A549 (cell line): ENCODE data around the gene TFE3. TPM values are rescaled to one million over a fixed set of nuclear protein-coding genes. Genes with fewer than 3 reads are reported as not detected.
A peak's percentile ranks its signal among the peaks of the same experiment; 100 is the strongest.

Source experiments
- ATOH8 ChIP-seq: fragments of 250-450 bp; sonication (Bioruptor Pico); IDR thresholded peaks from 2 replicates; pipeline ENCODE4 v1.5.0; 2020; ENCODE audit warnings: low read depth, mild to moderate bottlenecking, moderate library complexity
- BCL3 ChIP-seq: fragments of >200 bp; sonication (Bioruptor Twin); formaldehyde crosslinking; IDR thresholded peaks from 3 replicates; pipeline ENCODE4 v1.6.1; 2016
- CBX8 ChIP-seq: fragments of 200-600 bp; sonication (generic); IDR thresholded peaks from 2 replicates; pipeline ENCODE4 v1.6.1; 2016
- CEBPB ChIP-seq, 2 experiments: fragments of >200 bp in 1 of 2; sonication (Bioruptor Twin) in 1 of 2; formaldehyde crosslinking in 1 of 2; IDR thresholded peaks; 2 replicates each; pipeline ENCODE4 v1.6.1; 2012 to 2016
- CTCF ChIP-seq: fragments of >200 bp; sonication (Bioruptor Twin); formaldehyde crosslinking; IDR thresholded peaks from 3 replicates; pipeline ENCODE4 v1.5.1; 2016
- ELK1 ChIP-seq: fragments of 150-350 bp; IDR thresholded peaks from 2 replicates; pipeline ENCODE4 v1.6.1; 2014; ENCODE audit warnings: low read depth, mild to moderate bottlenecking, low read length
- EP300 ChIP-seq, 2 experiments: fragments of >200 bp; sonication (Bioruptor Twin); formaldehyde crosslinking; IDR thresholded peaks; 2 replicates in 1 of 2; 3 replicates in 1 of 2; pipeline ENCODE4 v1.6.1; 2016 to 2017
- ESRRA ChIP-seq: fragments of 150-350 bp; IDR thresholded peaks from 2 replicates; pipeline ENCODE4 v1.6.1; 2014; ENCODE audit warnings: mild to moderate bottlenecking, low read length, borderline replicate concordance
- FOXS1 ChIP-seq: fragments of 250-450 bp; sonication (Bioruptor Pico); IDR thresholded peaks from 2 replicates; pipeline ENCODE4 v1.5.0; 2020; ENCODE audit warnings: mild to moderate bottlenecking, moderate library complexity
- GATA3 ChIP-seq: IDR thresholded peaks from 2 replicates; pipeline ENCODE4 v1.6.1; 2012; ENCODE audit warnings: borderline replicate concordance
- HEYL ChIP-seq: fragments of 250-450 bp; sonication (Bioruptor Pico); IDR thresholded peaks from 2 replicates; pipeline ENCODE4 v1.8.0; 2021; ENCODE audit warnings: mild to moderate bottlenecking, moderate library complexity
- HMGXB4 ChIP-seq: fragments of 250-450 bp; sonication (Bioruptor Pico); IDR thresholded peaks from 2 replicates; pipeline ENCODE4 v1.5.0; 2021; ENCODE audit warnings: mild to moderate bottlenecking, moderate library complexity, borderline replicate concordance
- HOXB13 ChIP-seq: fragments of 250-450 bp; sonication (Bioruptor Pico); IDR thresholded peaks from 2 replicates; pipeline ENCODE4 v1.5.0; 2020; ENCODE audit warnings: low read depth, mild to moderate bottlenecking, moderate library complexity
- HOXB5 ChIP-seq: fragments of 250-450 bp; sonication (Bioruptor Pico); IDR thresholded peaks from 2 replicates; pipeline ENCODE4 v1.5.0; 2020; ENCODE audit warnings: mild to moderate bottlenecking, moderate library complexity
- JUNB ChIP-seq: fragments of >200 bp; sonication (Bioruptor Twin); formaldehyde crosslinking; IDR thresholded peaks from 2 replicates; pipeline ENCODE4 v1.6.1; 2016
- KDM5A ChIP-seq: fragments of 200-600 bp; sonication (generic); IDR thresholded peaks from 2 replicates; pipeline ENCODE4 v1.6.1; 2016; ENCODE audit warnings: antibody characterized with exemption, mild to moderate bottlenecking
- MAFK ChIP-seq: fragments of 450-650 bp; IDR thresholded peaks from 2 replicates; pipeline ENCODE4 v1.6.1; 2014; ENCODE audit not compliant: partially characterized antibody
- MAZ ChIP-seq: fragments of 150-350 bp; IDR thresholded peaks from 2 replicates; pipeline ENCODE4 v1.6.1; 2014; ENCODE audit warnings: antibody characterized with exemption, low read depth, low read length, borderline replicate concordance
- NPAS2 ChIP-seq: fragments of 250-450 bp; sonication (Bioruptor Pico); IDR thresholded peaks from 2 replicates; pipeline ENCODE4 v1.8.0; 2022; ENCODE audit warnings: mild to moderate bottlenecking, moderate library complexity, borderline replicate concordance
- NR3C1 ChIP-seq: fragments of >200 bp; sonication (Bioruptor Twin); formaldehyde crosslinking; IDR thresholded peaks from 3 replicates; pipeline ENCODE4 v1.6.1; 2017
- PBX3 ChIP-seq: IDR thresholded peaks from 2 replicates; pipeline ENCODE4 v1.6.1; 2012
- POLR2A ChIP-seq: IDR thresholded peaks from 2 replicates; pipeline ENCODE4 v1.6.1; 2012; ENCODE audit warnings: mild to moderate bottlenecking, low read length
- RAD21 ChIP-seq, 2 experiments: fragments of >200 bp in 1 of 2; sonication (Bioruptor Twin) in 1 of 2; formaldehyde crosslinking in 1 of 2; IDR thresholded peaks in 1 of 2; conservative IDR thresholded peaks in 1 of 2; 2 replicates in 1 of 2; 3 replicates in 1 of 2; pipeline ENCODE4 v1.6.1; 2012 to 2018; ENCODE audit warnings: inconsistent platforms in 1 of 2
- RARB ChIP-seq: fragments of 250-450 bp; sonication (Bioruptor Pico); IDR thresholded peaks from 2 replicates; pipeline ENCODE4 v1.8.0; 2021; ENCODE audit warnings: mild to moderate bottlenecking, moderate library complexity
- RNF2 ChIP-seq: fragments of 200-600 bp; sonication (generic); IDR thresholded peaks from 2 replicates; pipeline ENCODE4 v1.6.1; 2016; ENCODE audit warnings: low read depth, mild to moderate bottlenecking, antibody characterized with exemption, moderate library complexity, borderline replicate concordance
- TFCP2L1 ChIP-seq: fragments of 250-450 bp; sonication (Bioruptor Pico); IDR thresholded peaks from 2 replicates; pipeline ENCODE4 v1.5.0; 2021; ENCODE audit warnings: mild to moderate bottlenecking
- USF2 ChIP-seq: fragments of 450-650 bp; IDR thresholded peaks from 2 replicates; pipeline ENCODE4 v1.6.1; 2014; ENCODE audit warnings: antibody characterized with exemption
- ZC3H11A ChIP-seq: fragments of 450-650 bp; IDR thresholded peaks from 2 replicates; pipeline ENCODE4 v1.6.1; 2014; ENCODE audit warnings: antibody characterized with exemption, mild to moderate bottlenecking
- ZFP36 ChIP-seq: fragments of 450-650 bp; IDR thresholded peaks from 2 replicates; pipeline ENCODE4 v1.6.1; 2014; ENCODE audit warnings: borderline replicate concordance; ENCODE audit not compliant: partially characterized antibody
- ZNF302 ChIP-seq: fragments of 250-450 bp; sonication (Bioruptor Pico); IDR thresholded peaks from 2 replicates; pipeline ENCODE4 v1.9.0; 2021; ENCODE audit warnings: inconsistent platforms, mild to moderate bottlenecking, moderate library complexity
- ZSCAN20 ChIP-seq: fragments of 250-450 bp; sonication (Bioruptor Pico); IDR thresholded peaks from 2 replicates; pipeline ENCODE4 v1.8.0; 2022; ENCODE audit warnings: mild to moderate bottlenecking, moderate library complexity
- polyA plus RNA-seq, 4 experiments: library from polyadenylated mRNA; depleted of rRNA in 3 of 4; stranded (reverse); fragments of >200 nt; fragmentation: RNase III in 1 of 4; extraction: RNeasy Plus Mini Kit Qiagen cat#74134 plus additional on column Dnase treatment in 1 of 4; gene quantifications; 2 replicates in 3 of 4; 3 replicates in 1 of 4; pipeline ENCODE4 v1.2.3, GENCODE V29; 2011 to 2017

TFE3 gene
- polyA plus RNA-seq, 2 of the 4 experiments (the other 2 are of a cell fraction), result 16.1 to 56.3 TPM

GRCh38 chrX:49073601-49074575 lies 30.7 kb upstream of the TFE3 start, which contains the start of gene PRAF2 (continued):
- TF ChIP-seq HOXB13, result peak; percentile 99
- no peak for TF ChIP-seq JUNB
- TF ChIP-seq ZC3H11A, result no peak
- peak; percentile 92; the same call in 1 of the 2 replicates for TF ChIP-seq ZSCAN20 (CRISPR knock-in tag)
- peak; percentile 62; the same call in 1 of the 2 replicates for TF ChIP-seq RNF2
- TF ChIP-seq HEYL (CRISPR knock-in tag), result peak; percentile 86
- TF ChIP-seq ZNF302 (CRISPR knock-in tag), result peak; percentile 96
- no peak for TF ChIP-seq MAZ
- TF ChIP-seq ELK1, result no peak
- peak; percentile 81 for TF ChIP-seq RARB (CRISPR knock-in tag)
- TF ChIP-seq ATOH8, result peak; percentile 99
- peak; percentile 97 for TF ChIP-seq HOXB5 (CRISPR knock-in tag)
- peak; percentile 63 for TF ChIP-seq POLR2A
- no peak for TF ChIP-seq ESRRA
- TF ChIP-seq HMGXB4, result peak; percentile 90
- no peak for TF ChIP-seq KDM5A
- peak; percentile 81 for TF ChIP-seq NPAS2 (CRISPR knock-in tag)
- no peak for TF ChIP-seq CBX8
- TF ChIP-seq RAD21 (conservative IDR thresholded peaks at IDR 0.05 in 1 of 2, IDR thresholded peaks at IDR 0.05 in 1 of 2), result 0 out of 5 replicates have a peak, but pooled peaks of 1 of the 2 experiments have one; percentile 10
- no peak for TF ChIP-seq ZFP36
- TF ChIP-seq BCL3, result peak; percentile 42; the same call in 1 of the 3 replicates
- peak; percentile 90 for TF ChIP-seq USF2
- no peak for TF ChIP-seq CTCF
- peak; percentile 51 to 73; a peak in 3 of 4 replicates for TF ChIP-seq CEBPB (IDR thresholded peaks at IDR 0.05)
- TF ChIP-seq NR3C1, result no peak
- TF ChIP-seq FOXS1 (CRISPR knock-in tag), result peak; percentile 82
- peak; percentile 20; the same call in 1 of the 2 replicates for TF ChIP-seq GATA3
- TF ChIP-seq MAFK, result no peak
- peak; percentile 70; the same call in 1 of the 2 replicates for TF ChIP-seq PBX3
- no peak for TF ChIP-seq EP300 (IDR thresholded peaks at IDR 0.05)
- peak; percentile 77; the same call in 1 of the 2 replicates for TF ChIP-seq TFCP2L1 (CRISPR knock-in tag)
